GM19035 (cell line): ENCODE results near the gene RHBDL1.

ENCODE experiments used
- ATAC-seq: cut with Tn5 transposase; IDR thresholded peaks from one replicate; pipeline ENCODE4 v1.9.1; 2021; ENCODE audit not compliant: unreplicated experiment

Gene RHBDL1

DNA sequence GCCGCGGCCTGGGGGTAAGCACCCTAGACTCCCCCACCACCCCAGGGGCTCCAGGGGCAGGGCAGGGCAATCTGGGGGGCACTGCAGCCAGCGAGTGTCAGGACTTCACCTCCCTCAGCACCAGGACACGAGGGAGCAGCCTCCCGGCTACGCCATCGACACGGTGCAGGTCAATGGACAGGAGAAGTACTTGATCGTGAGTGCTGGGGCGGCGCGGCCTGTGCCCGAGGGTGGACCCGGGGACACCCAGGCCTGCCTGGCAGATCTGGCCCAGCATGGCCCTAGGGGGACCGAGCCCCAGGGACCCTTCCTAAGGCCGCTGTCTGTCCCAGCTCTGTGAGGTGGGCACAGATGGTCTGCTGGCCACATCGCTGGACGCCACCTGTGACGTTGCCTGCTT lies 3.1 kb upstream of the RHBDL1 start:
- no peak for ATAC-seq

- ATAC-seq = no peak
Measured at GRCh38 chr16:672851-673250, 2.6 kb upstream of the RHBDL1 start.

DNA sequence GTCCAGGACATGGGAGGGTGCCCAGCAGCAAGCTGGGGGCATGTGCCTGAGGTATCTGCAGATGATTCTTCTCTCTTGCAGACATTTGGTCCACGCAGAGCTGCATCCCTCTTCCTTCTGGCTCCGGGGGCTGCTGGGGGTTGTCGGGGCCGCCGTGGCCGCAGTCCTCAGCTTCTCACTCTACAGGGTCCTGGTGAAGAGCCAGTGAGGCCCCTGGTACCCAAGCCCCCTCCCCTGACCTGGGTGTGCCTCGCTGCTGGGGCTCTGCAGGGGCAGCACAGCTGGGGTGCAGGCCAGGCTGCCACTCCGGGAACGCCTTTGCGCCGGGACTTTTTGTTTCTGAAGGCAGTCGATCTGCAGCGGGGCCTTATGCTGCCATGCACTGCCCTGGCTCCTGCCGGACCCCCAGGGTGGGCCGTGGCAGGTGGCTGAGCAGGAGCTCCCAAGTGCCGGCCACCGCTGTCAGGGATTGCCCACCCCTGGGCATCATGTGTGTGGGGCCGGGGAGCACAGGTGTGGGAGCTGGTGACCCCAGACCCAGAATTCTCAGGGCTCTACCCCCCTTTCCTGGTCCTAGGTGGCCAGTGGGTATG lies 2.0 kb upstream of the RHBDL1 start:
- ATAC-seq = no peak

DNA sequence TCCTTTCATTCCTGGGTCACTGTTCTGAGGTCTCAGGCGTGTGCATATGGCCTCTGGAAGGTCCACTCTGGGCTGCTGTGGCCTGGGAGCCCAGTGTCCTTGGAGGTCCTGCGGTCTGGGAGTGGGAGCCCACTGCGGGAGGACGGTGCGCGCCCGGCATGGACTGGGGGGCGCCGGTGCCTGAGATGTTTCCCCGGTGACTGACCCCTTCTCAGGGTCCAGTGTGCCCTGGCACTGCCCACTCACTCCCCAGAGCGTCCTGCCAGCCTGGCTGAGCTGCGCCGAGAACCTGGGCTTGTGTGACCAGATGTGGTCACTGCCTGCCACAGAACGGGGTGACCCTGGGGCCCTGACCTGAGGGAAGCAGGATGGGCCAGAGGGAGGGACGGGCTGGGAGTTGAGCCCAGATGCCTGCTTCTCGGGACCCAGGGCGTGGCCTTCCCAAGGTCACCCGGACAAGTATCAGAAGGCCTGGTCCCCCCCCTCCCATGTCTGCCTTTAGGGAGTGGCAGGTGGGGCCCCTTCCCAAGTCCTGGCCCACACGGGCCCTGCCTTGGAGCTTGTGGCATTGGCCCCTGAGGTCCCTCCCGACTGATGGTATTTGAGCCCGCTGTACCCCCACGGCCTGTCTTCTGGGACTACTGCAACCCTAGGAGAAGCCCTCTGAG lies 1.1 kb upstream of the RHBDL1 start:
- no peak for ATAC-seq

GRCh38 chr16:675884-676564 lies 553 bp downstream of the RHBDL1 start:
- ATAC-seq = no peak

DNA sequence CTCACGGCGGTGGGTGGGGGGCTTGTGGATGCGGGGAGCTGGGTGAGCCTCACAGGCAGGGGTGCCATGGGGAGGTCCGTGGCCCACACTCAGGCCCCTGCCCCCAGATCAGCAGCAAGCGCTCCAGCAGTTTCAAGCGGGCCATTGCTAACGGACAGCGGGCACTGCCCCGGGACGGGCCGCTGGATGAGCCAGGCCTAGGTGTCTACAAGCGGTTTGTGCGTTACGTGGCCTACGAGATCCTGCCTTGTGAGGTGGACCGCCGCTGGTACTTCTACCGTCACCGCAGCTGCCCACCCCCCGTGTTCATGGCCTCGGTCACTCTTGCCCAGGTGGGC lies 1.1 kb downstream of the RHBDL1 start:
- ATAC-seq = no peak

- no peak for ATAC-seq
Measured at GRCh38 chr16:676913-677312, 1.4 kb downstream of the RHBDL1 start.

DNA sequence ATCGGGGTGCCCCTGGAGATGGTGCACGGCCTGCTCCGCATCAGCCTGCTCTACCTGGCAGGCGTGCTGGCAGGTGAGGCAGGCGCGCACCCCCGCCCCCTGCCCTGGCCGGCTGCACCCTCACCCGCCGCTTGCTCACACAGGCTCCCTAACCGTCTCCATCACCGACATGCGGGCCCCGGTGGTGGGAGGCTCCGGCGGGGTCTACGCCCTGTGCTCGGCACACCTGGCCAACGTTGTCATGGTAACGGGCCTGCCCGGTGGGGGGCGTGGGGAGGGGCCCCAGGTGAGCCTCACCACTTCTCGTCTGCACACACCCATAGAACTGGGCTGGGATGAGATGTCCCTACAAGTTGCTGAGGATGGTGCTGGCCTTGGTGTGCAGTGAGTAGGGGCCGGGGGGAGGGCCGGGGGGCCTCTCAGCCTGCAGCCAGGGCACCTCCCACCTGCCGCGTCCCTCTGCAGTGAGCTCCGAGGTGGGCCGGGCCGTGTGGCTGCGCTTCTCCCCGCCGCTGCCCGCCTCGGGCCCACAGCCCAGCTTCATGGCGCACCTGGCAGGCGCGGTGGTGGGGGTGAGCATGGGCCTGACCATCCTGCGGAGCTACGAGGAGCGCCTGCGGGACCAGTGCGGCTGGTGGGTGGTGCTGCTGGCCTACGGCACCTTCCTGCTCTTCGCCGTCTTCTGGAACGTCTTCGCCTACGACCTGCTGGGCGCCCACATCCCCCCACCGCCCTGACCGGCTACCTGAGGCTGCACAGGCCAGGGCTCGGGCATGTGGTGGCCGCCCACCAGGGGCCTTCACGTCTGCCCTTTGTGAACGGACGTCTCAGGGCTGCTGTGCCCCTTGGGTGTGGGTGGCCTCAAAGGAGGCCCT lies 2.1 kb downstream of the RHBDL1 start:
- no peak for ATAC-seq

- ATAC-seq = no peak
Measured at GRCh38 chr16:678209-678857, 2.9 kb downstream of the RHBDL1 start.

DNA sequence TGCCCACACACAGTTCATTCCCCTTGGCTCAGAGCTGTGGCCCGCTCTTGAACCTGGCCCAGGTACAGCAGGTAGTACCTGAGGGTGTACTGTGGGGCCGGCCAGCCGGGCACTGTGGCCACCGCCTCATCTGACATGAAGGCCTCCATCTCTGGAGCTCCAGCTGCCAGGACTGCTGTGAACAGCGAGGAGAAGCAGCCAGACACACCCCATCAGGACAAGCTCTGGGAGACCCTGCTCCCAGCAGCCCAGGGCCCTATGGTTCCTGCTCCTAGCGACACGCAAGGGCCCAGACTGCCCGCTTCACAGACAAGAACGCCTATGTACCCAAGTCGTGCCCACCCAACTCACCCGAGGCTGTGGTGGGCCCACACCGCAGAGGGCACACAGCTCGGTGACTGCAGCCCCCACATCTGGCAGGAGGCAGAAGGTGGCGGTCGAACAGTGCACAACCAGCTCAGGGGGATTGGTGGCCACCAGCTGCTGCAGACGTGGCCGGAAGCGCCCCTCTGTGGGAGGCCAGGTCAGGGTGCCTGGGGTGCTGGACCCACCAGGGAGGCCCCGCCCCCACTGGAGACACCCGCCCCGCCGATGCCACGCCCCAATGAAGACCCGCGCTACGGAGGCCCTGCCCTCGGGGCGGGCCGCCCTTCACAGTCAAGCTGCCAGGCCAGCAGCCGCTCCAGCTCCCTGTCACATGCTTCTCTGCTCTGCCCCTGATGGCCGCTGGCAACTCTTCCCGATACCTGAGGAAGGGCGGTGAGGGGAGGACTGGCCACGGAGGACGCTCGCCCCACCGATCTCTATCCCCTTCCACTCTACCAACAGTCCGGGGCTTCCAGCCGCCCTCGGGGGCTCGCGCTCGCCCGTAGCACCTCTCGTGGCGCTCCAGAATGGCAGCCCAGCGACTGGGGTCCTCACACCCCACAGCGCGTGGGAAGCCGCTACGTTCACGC lies 3.7 kb downstream of the RHBDL1 start:
- ATAC-seq = peak; percentile 2

GRCh38 chr16:679814-680624 lies 4.5 kb downstream of the RHBDL1 start, which contains the start of gene STUB1:
STUB1 (plus strand) TSS chr16:680410; CDS start chr16:680526, 116 bp downstream.
- peak; percentile 47 for ATAC-seq

GRCh38 chr16:680625-680945 lies 5.1 kb downstream of the RHBDL1 start:
- peak; percentile 1 for ATAC-seq

- no peak for ATAC-seq
Measured at GRCh38 chr16:680967-681745, 5.7 kb downstream of the RHBDL1 start.

DNA sequence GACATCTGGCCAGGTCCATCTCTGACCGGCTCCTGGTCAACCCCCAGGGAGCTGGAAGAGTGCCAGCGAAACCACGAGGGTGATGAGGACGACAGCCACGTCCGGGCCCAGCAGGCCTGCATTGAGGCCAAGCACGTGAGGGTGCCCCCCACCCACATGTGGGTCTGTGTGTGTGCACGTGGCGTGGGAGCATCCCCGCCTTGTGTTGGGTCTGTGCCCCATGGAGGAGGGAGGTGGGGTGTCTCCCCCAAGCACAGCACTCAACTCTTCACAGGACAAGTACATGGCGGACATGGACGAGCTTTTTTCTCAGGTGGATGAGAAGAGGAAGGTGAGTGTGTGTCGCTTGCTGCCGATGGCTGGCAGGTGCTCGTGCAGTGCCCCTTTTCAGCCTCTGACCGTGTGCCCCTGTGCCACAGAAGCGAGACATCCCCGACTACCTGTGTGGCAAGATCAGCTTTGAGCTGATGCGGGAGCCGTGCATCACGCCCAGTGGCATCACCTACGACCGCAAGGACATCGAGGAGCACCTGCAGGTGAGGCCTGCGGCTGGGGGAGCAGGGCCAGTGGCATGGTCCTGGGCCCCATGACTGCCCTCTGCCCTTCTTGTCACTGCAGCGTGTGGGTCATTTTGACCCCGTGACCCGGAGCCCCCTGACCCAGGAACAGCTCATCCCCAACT lies 6.4 kb downstream of the RHBDL1 start:
- no peak for ATAC-seq

GRCh38 chr16:682493-683395 lies 7.3 kb downstream of the RHBDL1 start:
- no peak for ATAC-seq

DNA sequence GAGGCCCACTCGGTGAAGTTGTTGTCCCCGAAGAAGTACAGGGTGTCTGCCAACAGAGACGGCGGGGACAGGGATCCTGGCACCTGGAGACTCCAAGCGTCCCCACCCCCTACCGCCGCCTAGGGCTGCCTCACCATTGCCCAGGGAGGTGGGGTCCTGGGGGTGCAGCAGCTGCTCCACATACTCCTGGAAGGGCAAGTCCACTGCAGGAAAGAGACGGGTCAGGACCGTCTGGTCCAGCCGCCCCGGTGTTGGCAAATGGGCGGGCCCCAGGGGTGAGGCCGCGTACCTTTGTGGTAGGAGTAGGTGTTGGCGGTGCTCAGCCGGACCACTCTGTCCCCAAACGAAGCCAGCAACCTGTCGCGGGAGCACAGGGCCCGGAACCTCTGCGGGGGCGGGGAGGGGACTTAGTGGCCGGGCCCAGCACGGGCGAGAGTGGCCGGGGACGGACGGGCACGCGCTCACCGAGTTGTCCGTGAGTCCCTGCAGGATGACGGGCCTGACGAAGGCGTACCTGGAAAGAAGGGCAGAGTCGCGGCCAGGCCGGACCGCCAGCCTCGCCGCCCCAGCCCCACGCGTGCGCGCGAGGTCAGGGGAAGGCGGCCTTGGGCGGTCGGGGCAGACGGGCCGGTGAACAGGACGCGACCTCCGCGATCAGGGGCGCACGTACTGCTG lies 8.1 kb downstream of the RHBDL1 start:
- no peak for ATAC-seq
